GM12878 (cell line): ENCODE measurements around the gene SNX21. TPM values are rescaled to one million over a fixed set of nuclear protein-coding genes. Genes with fewer than 3 reads are reported as not detected.

Experiments used
- ATAC-seq: fragments of 200-7000 bp; cut with Tn5 transposase; 3 replicates; pipeline ENCODE4 v1.9.1; 2020; ENCODE audit warnings: mild to moderate bottlenecking, moderate library complexity
- BruUV-seq: library from RNA; stranded (reverse); fragments of 400-500 nt; replicated peaks from 2 replicates; lab custom pipeline; 2021; lab: Mats Ljungman, UMichigan
- CTCF ChIA-PET: fragments of 300-600 bp; sonication (Branson Sonifier 250); formaldehyde crosslinking; extraction: SDS; loops from one replicate; lab custom pipeline; 2021; ENCODE audit warnings: inconsistent platforms; lab: Yijun Ruan, JAX
- POLR2A ChIA-PET: fragments of 350-600 bp; formaldehyde crosslinking; extraction: SDS; loops from one replicate; lab custom pipeline; 2021; ENCODE audit warnings: inconsistent platforms; lab: Charles Lee
- RAD21 ChIA-PET: fragments of 300-600 bp; sonication (Branson Sonifier 250); formaldehyde crosslinking; loops from one replicate; lab custom pipeline; 2023; ENCODE audit warnings: antibody characterized with exemption; ENCODE audit not compliant: unreplicated experiment; lab: Charles Lee
- SMC1A ChIA-PET: fragments of 300-600 bp; sonication (Branson Sonifier 250); formaldehyde crosslinking; loops from one replicate; lab custom pipeline; 2023; ENCODE audit not compliant: unreplicated experiment, uncharacterized antibody; lab: Charles Lee
- DNase-seq: peaks from one replicate; pipeline ENCODE4 v3.0.0-alpha.2; 2011; ENCODE audit warnings: low read depth, low spot score
- FAIRE-seq: peaks from 3 replicates; lab custom pipeline; 2011; peaks lifted over from hg19 to GRCh38; lab: Jason Lieb, UNC
- H2AFZ ChIP-seq: 2 replicates; pipeline ENCODE4 v1.6.0; 2011; ENCODE audit warnings: low read depth, low read length, control low read depth; ENCODE audit not compliant: control insufficient read depth
- H3K27ac ChIP-seq: 2 replicates; pipeline ENCODE4 v1.5.1; 2011; ENCODE audit warnings: control low read depth; ENCODE audit not compliant: control insufficient read depth, insufficient read depth
- H3K27me3 ChIP-seq, 2 experiments: replicated peaks in 1 of 2; 2 replicates each; pipeline versions ENCODE4 v1.6.0 to v1.6.1; 2011; ENCODE audit warnings: low read length in 1 of 2; ENCODE audit not compliant: control insufficient read depth in 2 of 2, insufficient read depth in 2 of 2
- H3K36me3 ChIP-seq, 2 experiments: 2 replicates each; pipeline ENCODE4 v1.5.1; 2011; ENCODE audit warnings: low read length in 1 of 2; ENCODE audit not compliant: control insufficient read depth in 2 of 2, insufficient read depth in 2 of 2
- H3K4me1 ChIP-seq: 2 replicates; pipeline ENCODE4 v1.6.1; 2011; ENCODE audit warnings: mild to moderate bottlenecking, low read length, moderate library complexity, mixed read lengths; ENCODE audit not compliant: control insufficient read depth, insufficient read depth
- H3K4me2 ChIP-seq: 2 replicates; pipeline ENCODE4 v1.6.0; 2011; ENCODE audit warnings: control low read depth; ENCODE audit not compliant: control insufficient read depth, insufficient read depth
- H3K4me3 ChIP-seq: fragments of 200-600 bp; sonication (generic); 2 replicates; pipeline ENCODE4 v1.5.1; 2016
- H3K79me2 ChIP-seq: 2 replicates; pipeline ENCODE4 v1.6.0; 2011; ENCODE audit warnings: low read length; ENCODE audit not compliant: control insufficient read depth, insufficient read depth
- H3K9ac ChIP-seq: 2 replicates; pipeline ENCODE4 v1.8.0; 2011; ENCODE audit warnings: low read length, control low read depth, mixed read lengths; ENCODE audit not compliant: control insufficient read depth, insufficient read depth
- H3K9me3 ChIP-seq: replicated peaks from 3 replicates; pipeline ENCODE4 v1.5.1; 2011; ENCODE audit warnings: mild to moderate bottlenecking, low read length; ENCODE audit not compliant: control insufficient read depth, insufficient read depth
- H4K20me1 ChIP-seq: 2 replicates; pipeline ENCODE4 v1.6.0; 2011; ENCODE audit not compliant: control insufficient read depth, insufficient read depth
- ATF7 ChIP-seq: fragments of 450-650 bp; IDR thresholded peaks from 2 replicates; pipeline ENCODE4 v1.6.1; 2016; ENCODE audit warnings: low read depth, mild to moderate bottlenecking
- CHD1 ChIP-seq: IDR thresholded peaks from 2 replicates; pipeline ENCODE4 v1.6.1; 2012; ENCODE audit warnings: low read depth, low read length, improper control_type of control experiment
- FOXK2 ChIP-seq: fragments of 450-650 bp; IDR thresholded peaks from 2 replicates; pipeline ENCODE4 v1.6.1; 2017; ENCODE audit warnings: mild to moderate bottlenecking, moderate library complexity
- MAX ChIP-seq: IDR thresholded peaks from 2 replicates; pipeline ENCODE4 v1.6.1; 2012; ENCODE audit warnings: low read depth, low read length, improper control_type of control experiment
- NFIC ChIP-seq: IDR thresholded peaks from 2 replicates; pipeline ENCODE4 v1.6.1; 2012; ENCODE audit warnings: low read depth, mild to moderate bottlenecking, inconsistent platforms, low read length, moderate library complexity
- NR2C2 ChIP-seq: IDR thresholded peaks from 2 replicates; pipeline ENCODE4 v1.6.1; 2011; ENCODE audit warnings: borderline replicate concordance, low read depth; ENCODE audit not compliant: control insufficient read depth, insufficient read length
- POLR2A ChIP-seq: IDR thresholded peaks from 2 replicates; pipeline ENCODE4 v1.6.1; 2011; ENCODE audit warnings: low read depth, mild to moderate bottlenecking, low read length
- POLR2AphosphoS5 ChIP-seq: IDR thresholded peaks from 2 replicates; pipeline ENCODE4 v1.6.1; 2011; ENCODE audit warnings: mild to moderate bottlenecking, low read length, inconsistent platforms
- RAD51 ChIP-seq: fragments of 450-650 bp; IDR thresholded peaks from 2 replicates; pipeline ENCODE4 v1.6.1; 2016; ENCODE audit warnings: moderate library complexity, mild to moderate bottlenecking, inconsistent platforms
- SMAD1 ChIP-seq: fragments of 450-650 bp; IDR thresholded peaks from 2 replicates; pipeline ENCODE4 v1.6.1; 2018; ENCODE audit warnings: mild to moderate bottlenecking, low read depth; ENCODE audit not compliant: partially characterized antibody
- TAF1 ChIP-seq: IDR thresholded peaks from 2 replicates; pipeline ENCODE4 v1.6.1; 2011; ENCODE audit warnings: mild to moderate bottlenecking, low read depth, low read length, borderline replicate concordance
- ZBTB33 ChIP-seq: fragments of 450-650 bp; IDR thresholded peaks from 2 replicates; pipeline ENCODE4 v1.6.1; 2017; ENCODE audit warnings: mild to moderate bottlenecking
- WGBS: methylation state at CpG from one replicate; pipeline ENCODE4 v1.1.6; 2016; ENCODE audit warnings: low lambda C conversion rate; ENCODE audit not compliant: insufficient replicate concordance, insufficient coverage; ENCODE audit errors: missing lambda C conversion rate; 5-methylcytosine and 5-hydroxymethylcytosine counted together
- in situ Hi-C: fragments of 300-500 bp; cut with MboI; formaldehyde crosslinking; loops from 9 replicates; pipeline ENCODE4 v1.14.3; 2018; ENCODE audit warnings: mixed read lengths
- intact Hi-C: fragments of 100-400 bp; cut with micrococcal nuclease; formaldehyde crosslinking; loops from one replicate; pipeline ENCODE4 v1.14.2; 2022; ENCODE audit not compliant: unreplicated experiment
- polyA plus RNA-seq, 11 experiments: library from polyadenylated mRNA; depleted of rRNA in 4 of 11; unstranded in 6 of 11; stranded (reverse) in 5 of 11; fragments of >200 nt; fragmentation: Nextera tagmentation in 4 of 11; fragmentation: Illumina TruSeq in 1 of 11; extraction: Ambion mirVana in 4 of 11; extraction: Trizol in 1 of 11; gene quantifications; 1 replicate in 1 of 11; 2 replicates in 10 of 11; pipeline versions ENCODE4 v1.2.1 to v1.2.3, GENCODE V29; 2011 to 2016; ENCODE audit warnings: inconsistent platforms in 2 of 11, missing spikeins in 2 of 11, low read depth in 1 of 11
- total RNA-seq, 4 experiments: library from RNA; depleted of rRNA in 3 of 4; stranded (reverse); fragments of >200 nt in 3 of 4; fragmentation: Illumina TruSeq in 1 of 4; extraction: Trizol in 1 of 4; gene quantifications; 2 replicates each; pipeline versions ENCODE4 v1.2.1 to v1.2.3, GENCODE V29; 2013 to 2021

SNX21 gene
- total and polyA plus RNA-seq, 10 of the 15 experiments (the other 5 are each of a cell fraction or from before 2014, with no cell fraction given), result 0.10 to 1.4 (median 0.57) TPM

- no TSS peak for BruUV-seq
Measured at GRCh38 chr20:45817376-45818194, 16.0 kb upstream of the SNX21 start.

GRCh38 chr20:45818239-45818638 lies 15.4 kb upstream of the SNX21 start:
- Histone ChIP-seq H2AFZ (no peak overlapping the region), H3K36me3 (peaks cover 8 to 9% of the 10 kb centered on the region in 2 experiments), H3K4me3 (no peak overlapping the region), H3K27me3 (no peaks in the 10 kb centered on the region; a peak in 1 of 4 replicates), H3K27ac (no peak overlapping the region), H3K4me2 (no peak overlapping the region), H4K20me1 (no peaks in the 10 kb centered on the region), H3K79me2 (peaks cover 12% of the 10 kb centered on the region), H3K9ac (no peak overlapping the region), H3K9me3 (no peaks in the 10 kb centered on the region), H3K4me1 (no peaks in the 10 kb centered on the region)
- intact Hi-C loops (no loop called here), in situ Hi-C loops (loop anchor here (25.0 kb wide), 1 partner anchor 544 kb away; no protein-coding TSS in a partner anchor)
- SMC1A ChIA-PET, result interaction anchor here (1.2 kb wide), 1 partner anchor 19 kb away, joined by 4 read pairs; no protein-coding TSS in a partner anchor
- FAIRE-seq (no peak), DNase-seq (no peak), ATAC-seq (no peak)
- BruUV-seq, result no TSS peak
- CTCF ChIA-PET, result interaction anchor here (0.6 to 1.4 kb wide), 2 partner anchors 19 to 169 kb away, joined by 3 read pairs; no protein-coding TSS in a partner anchor
- RAD21 ChIA-PET, result no interaction called here
- WGBS, result 98% methylated on average over 3 of the region's 3 CpGs
- POLR2A ChIA-PET, result interaction anchor here (1.5 kb wide), 1 partner anchor 112 kb away, joined by 5 read pairs; no protein-coding TSS in a partner anchor
- TF ChIP-seq NFIC (no peak), ZBTB33 (no peak), CHD1 (no peak), TAF1 (no peak), MAX (no peak), NR2C2 (no peak), RAD51 (no peak), FOXK2 (no peak)

More at GRCh38 chr20:45817376-45818194, 16.0 kb upstream of the SNX21 start:
- FAIRE-seq, result no peak
- H2AFZ ChIP-seq, result no peak overlapping the region
- no peak; the same call in 1 of the 3 replicates for ATAC-seq
- no peak for DNase-seq
- H3K9ac ChIP-seq, result no peak overlapping the region
- H3K4me2 ChIP-seq, result no peak overlapping the region
- H3K4me1 ChIP-seq, result no peaks in the 10 kb centered on the region
- H3K36me3 ChIP-seq, result peaks cover 8 to 9% of the 10 kb centered on the region in 2 experiments
- no peak overlapping the region for H3K4me3 ChIP-seq
- in situ Hi-C loops (loop anchor here (25.0 kb wide), 1 partner anchor 545 kb away; no protein-coding TSS in a partner anchor), intact Hi-C loops (no loop called here)
- peaks cover 18% of the 10 kb centered on the region for H3K79me2 ChIP-seq
- ChIA-PET CTCF (interaction anchor here (0.5 to 2.8 kb wide), 5 partner anchors 19 to 194 kb away, joined by 3 to 10 read pairs (median 3); no protein-coding TSS in a partner anchor), POLR2A (interaction anchor here (1.5 kb wide), 1 partner anchor 113 kb away, joined by 5 read pairs; no protein-coding TSS in a partner anchor), RAD21 (interaction anchor here (1.3 kb wide), 1 partner anchor 143 kb away, joined by 3 read pairs; no protein-coding TSS in a partner anchor), SMC1A (interaction anchor here (1.0 to 1.2 kb wide), 5 partner anchors 16 to 157 kb away, joined by 3 to 5 read pairs (median 3); no protein-coding TSS in a partner anchor)
- H4K20me1 ChIP-seq, result no peaks in the 10 kb centered on the region
- H3K9me3 ChIP-seq, result no peaks in the 10 kb centered on the region
- H3K27ac ChIP-seq, result no peak overlapping the region
- 67% methylated on average over 9 of the region's 9 CpGs for WGBS
- no peaks in the 10 kb centered on the region; a peak in 1 of 4 replicates for H3K27me3 ChIP-seq
- TF ChIP-seq ATF7 (0 out of 2 replicates have a peak, but pooled peaks have one; percentile 35), POLR2A (peak; percentile 48; the same call in 1 of the 2 replicates), SMAD1 (no peak), POLR2AphosphoS5 (0 out of 2 replicates have a peak, but pooled peaks have one; percentile 41)
